ENCODE results near the gene DOCK2.

GRCh38 chr5:170000155-170000554 is 363.1 kb downstream of the DOCK2 start:
- TF ChIP-seq EP300 (IDR thresholded peaks at IDR 0.05) = no peak
- TF ChIP-seq CTCF (IDR thresholded peaks at IDR 0.05) = no peak
